Right renal cortex interstitium (tissue), 3 donors: ENCODE measurements around the gene TRMU. TPM values are rescaled to one million over a fixed set of nuclear protein-coding genes. Genes with fewer than 3 reads are reported as not detected.
"Not testable (repeated sequence)": the region's sequence is repeated elsewhere in the genome, so short reads cannot be mapped to it uniquely, and the experiment has no call there.

Experiments used
- DNase-seq, 3 donors: peaks; one replicate each; pipeline ENCODE4 v3.0.0-alpha.2; 2013; ENCODE audit warnings: low read depth in 3 of 3, low spot score in 2 of 3
- polyA plus RNA-seq, 3 donors: library from polyadenylated mRNA; unstranded; fragments of 120-200 nt; gene quantifications; one replicate each; pipeline ENCODE4 v1.2.1, GENCODE V29; 2013; ENCODE audit not compliant: insufficient read length in 3 of 3

Gene TRMU
- polyA plus RNA-seq, 3 donors: 40.7 to 45.8 (median 43.6) TPM

DNA sequence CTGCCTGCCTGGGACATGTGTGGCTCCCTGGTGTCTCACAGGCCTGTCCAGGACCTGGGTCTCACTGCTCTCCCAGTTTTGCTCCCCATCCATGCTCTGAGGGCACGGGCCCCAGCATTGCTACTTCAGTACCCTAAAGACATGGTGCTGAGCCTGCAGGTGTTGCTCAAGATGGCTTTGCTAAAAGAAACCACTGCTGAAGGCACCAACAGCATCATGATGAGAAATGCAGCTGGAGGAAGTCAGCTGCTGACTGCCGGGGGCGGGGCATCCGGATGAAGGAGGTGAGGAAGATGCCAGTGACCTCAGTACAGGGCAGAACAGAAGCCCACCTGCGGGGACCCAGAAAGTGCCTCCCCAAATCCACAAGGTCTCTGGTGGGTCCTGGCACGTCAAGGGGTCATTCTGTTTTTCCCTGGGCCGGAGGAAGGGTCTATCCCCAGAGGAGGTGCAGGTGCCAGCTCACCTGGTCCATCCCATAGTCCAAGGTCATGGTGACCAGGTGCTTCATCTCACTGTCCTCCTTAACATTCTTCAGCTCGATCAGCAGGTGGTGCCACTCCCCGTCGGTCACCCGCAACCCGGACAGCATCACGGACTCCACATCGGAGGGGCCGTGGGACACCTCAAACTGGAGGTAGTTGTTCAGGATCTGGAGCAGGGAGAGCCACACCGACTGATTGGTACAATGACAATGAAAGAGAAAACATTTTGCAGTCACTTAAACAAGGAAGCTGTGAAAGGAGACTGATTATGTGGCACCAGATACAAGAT is 63.9 kb downstream of the TRMU start:
- no peak for DNase-seq

GRCh38 chr22:46401370-46401769 is 65.9 kb downstream of the TRMU start:
- no peak for DNase-seq

- no peak for DNase-seq
Measured at GRCh38 chr22:46402505-46402904, 67.0 kb downstream of the TRMU start.

DNA sequence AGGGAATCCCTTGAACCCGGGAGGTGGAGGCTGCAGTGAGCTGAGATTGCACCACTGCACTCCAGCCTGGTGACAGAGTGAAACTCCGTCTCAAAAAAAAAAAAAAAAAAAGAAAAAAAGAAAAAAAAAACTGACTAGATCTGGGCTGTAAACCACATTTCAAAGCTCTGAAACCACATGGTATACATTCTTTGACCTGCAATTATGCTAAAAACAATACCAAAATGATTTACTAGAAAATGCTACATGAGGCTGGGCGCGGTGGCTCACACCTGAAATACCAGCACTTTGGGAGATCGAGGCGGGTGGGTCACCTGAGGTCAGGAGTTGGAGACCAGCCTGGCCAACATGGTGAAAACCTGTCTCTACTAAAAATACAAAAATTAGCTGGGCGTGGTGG is 68.4 kb downstream of the TRMU start:
- DNase-seq: not testable (repeated sequence)

DNA sequence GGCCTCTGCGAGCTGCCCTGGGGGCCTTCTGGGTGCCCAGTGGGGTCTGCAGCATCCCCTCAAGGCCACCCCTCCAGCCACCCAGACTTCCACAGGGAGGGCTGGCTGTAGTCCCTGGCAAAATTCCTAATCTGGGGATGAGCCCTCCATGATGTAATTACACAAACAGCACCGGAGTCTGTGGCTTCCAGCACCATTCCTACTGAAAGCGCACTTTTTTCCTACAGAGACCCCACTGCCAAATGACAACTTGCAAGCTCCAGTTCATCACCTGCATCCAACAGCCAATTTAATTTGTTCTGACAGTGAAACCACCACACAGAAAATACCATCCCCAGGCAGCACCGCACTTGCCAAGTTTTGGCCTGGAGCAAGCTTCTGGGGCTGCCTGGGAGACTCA is 70.4 kb downstream of the TRMU start:
- DNase-seq: no peak

DNA sequence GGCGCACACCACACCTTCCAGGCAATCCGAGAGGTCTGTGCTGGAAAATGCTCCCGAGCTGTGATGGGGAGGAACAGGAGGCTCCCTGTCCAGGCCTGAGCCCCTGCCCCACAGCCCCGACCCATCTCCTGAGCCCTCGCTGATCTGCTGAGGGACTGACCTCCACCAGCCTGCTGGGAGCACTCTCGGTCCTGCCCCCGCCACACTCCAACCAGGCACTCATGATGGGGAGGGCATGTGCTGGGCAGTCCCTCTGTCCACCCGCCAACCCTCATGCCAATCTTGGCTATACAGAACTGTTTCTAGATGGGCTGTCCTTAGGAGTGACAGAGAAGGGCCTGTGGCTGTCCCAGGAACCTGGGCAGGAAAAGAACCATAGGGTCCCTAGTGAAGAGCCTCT is 70.8 kb downstream of the TRMU start:
- DNase-seq: no peak

GRCh38 chr22:46406791-46407190 is 71.3 kb downstream of the TRMU start:
- DNase-seq: no peak

Other genes with a start within 250 kb of the TRMU start
- 10 to 100 TPM; 24.5 to 28.2 (median 26.9) TPM for gene PPARA, start 185.2 kb upstream of the TRMU start, polyA plus RNA-seq
- 10 to 100 TPM; 11.6 to 12.5 (median 11.7) TPM for gene CDPF1, start 85.4 kb upstream of the TRMU start, polyA plus RNA-seq
- gene PKDREJ, start 72.4 kb upstream of the TRMU start, polyA plus RNA-seq: under 1 TPM; 0.28 to 0.44 (median 0.37) TPM
- gene TTC38, start 67.7 kb upstream of the TRMU start, polyA plus RNA-seq: 10 to 100 TPM; 46.9 to 49.3 (median 48.6) TPM
- 10 to 100 TPM; 13.6 to 13.9 (median 13.7) TPM for gene GTSE1, start 38.8 kb upstream of the TRMU start, polyA plus RNA-seq
- gene CELSR1, start 201.9 kb downstream of the TRMU start, polyA plus RNA-seq: 10 to 100 TPM; 21.8 to 23.7 (median 22.8) TPM